ENCODE data around the gene PCDHGA1. TPM values are rescaled to one million over a fixed set of nuclear protein-coding genes. Genes with fewer than 3 reads are reported as not detected.

Gene PCDHGA1
- total RNA-seq, 1 donor from 2014 or later: 0.51 TPM

GRCh38 chr5:141397756-141398551 is 67.6 kb downstream of the PCDHGA1 start, which contains the start of gene PCDHGB5:
Gene PCDHGB5, plus strand, starts transcription at chr5:141397947. Its CDS starts 181 bp downstream, at chr5:141398128.

GRCh38 chr5:141402553-141403243 is 72.4 kb downstream of the PCDHGA1 start, which contains the start of gene PCDHGA9:
Gene PCDHGA9, plus strand, starts transcription at chr5:141402778. Its CDS starts 175 bp downstream, at chr5:141402953.

GRCh38 chr5:141407790-141408505 is 77.6 kb downstream of the PCDHGA1 start, which contains the start of gene PCDHGB6:
Gene PCDHGB6, plus strand, starts transcription at chr5:141408021. Its CDS starts 182 bp downstream, at chr5:141408203.

GRCh38 chr5:141412854-141413539 is 82.7 kb downstream of the PCDHGA1 start, which contains the start of gene PCDHGA10:
Gene PCDHGA10, plus strand, starts transcription at chr5:141412987. Its CDS starts 189 bp downstream, at chr5:141413176.

GRCh38 chr5:141417494-141418172 is 87.3 kb downstream of the PCDHGA1 start, which contains the start of gene PCDHGB7:
Gene PCDHGB7, plus strand, starts transcription at chr5:141417677. Its CDS starts 183 bp downstream, at chr5:141417860.

GRCh38 chr5:141420855-141421488 is 90.7 kb downstream of the PCDHGA1 start, which contains the start of gene PCDHGA11:
Gene PCDHGA11, plus strand, starts transcription at chr5:141421051. Its CDS starts 177 bp downstream, at chr5:141421228.

GRCh38 chr5:141430332-141431113 is 100.2 kb downstream of the PCDHGA1 start, which contains the start of gene PCDHGA12:
Gene PCDHGA12, plus strand, starts transcription at chr5:141430507. Its CDS starts 253 bp downstream, at chr5:141430760.

GRCh38 chr5:141475625-141476131 is 145.4 kb downstream of the PCDHGA1 start, which contains the start of gene PCDHGC3:
Gene PCDHGC3, plus strand, starts transcription at chr5:141475966. Its CDS starts 151 bp downstream, at chr5:141476117.

GRCh38 chr5:141484641-141485311 is 154.5 kb downstream of the PCDHGA1 start, which contains the start of gene PCDHGC4:
Gene PCDHGC4, plus strand, starts transcription at chr5:141485030. Its CDS starts 144 bp downstream, at chr5:141485174.

GRCh38 chr5:141488591-141489561 is 158.6 kb downstream of the PCDHGA1 start, which contains the start of gene PCDHGC5:
Gene PCDHGC5, plus strand, starts transcription at chr5:141489081. Its CDS starts 160 bp downstream, at chr5:141489241.

Other genes starting within 250 kb of the PCDHGA1 start
- gene PCDHB2, start 235.9 kb upstream of the PCDHGA1 start, total RNA-seq: 0.49 and 0.76 TPM in 2 replicates
- gene PCDHB3, start 230.0 kb upstream of the PCDHGA1 start, total RNA-seq: 0.16 and 0.38 TPM in 2 replicates
- gene PCDHB4, start 208.7 kb upstream of the PCDHGA1 start, total RNA-seq: 0.13 and 0.49 TPM in 2 replicates
- 0.33 and 1.5 TPM in 2 replicates for gene PCDHB5, start 195.3 kb upstream of the PCDHGA1 start, total RNA-seq
- under 0.01 TPM in 1 of 2 replicates, not detected in the other for gene PCDHB6, start 180.5 kb upstream of the PCDHGA1 start, total RNA-seq
- gene PCDHB7, start 157.9 kb upstream of the PCDHGA1 start, total RNA-seq: 0.16 and 0.63 TPM in 2 replicates
- gene PCDHB8, start 152.7 kb upstream of the PCDHGA1 start, total RNA-seq: 0.25 TPM in 1 of 2 replicates, not detected in the other
- gene PCDHB16, start 148.1 kb upstream of the PCDHGA1 start, total RNA-seq: 0.16 and 0.63 TPM in 2 replicates
- 0.25 TPM in 1 of 2 replicates, not detected in the other for gene PCDHB9, start 143.4 kb upstream of the PCDHGA1 start, total RNA-seq
- gene PCDHB10, start 138.2 kb upstream of the PCDHGA1 start, total RNA-seq: 0.16 and 0.89 TPM in 2 replicates
- 0.16 and 0.63 TPM in 2 replicates for gene PCDHB11, start 130.9 kb upstream of the PCDHGA1 start, total RNA-seq
- gene PCDHB12, start 121.8 kb upstream of the PCDHGA1 start, total RNA-seq: under 0.01 and 0.25 TPM in 2 replicates
- gene PCDHB13, start 116.6 kb upstream of the PCDHGA1 start, total RNA-seq: 0.16 and 1.1 TPM in 2 replicates
- gene PCDHB14, start 107.2 kb upstream of the PCDHGA1 start, total RNA-seq: 0.16 and 0.63 TPM in 2 replicates
- gene PCDHB15, start 85.1 kb upstream of the PCDHGA1 start, total RNA-seq: 0.16 and 1.0 TPM in 2 replicates
- gene SLC25A2, start 26.5 kb upstream of the PCDHGA1 start, total RNA-seq: 0.63 TPM in 1 of 2 replicates, not detected in the other
- gene TAF7, start 9.7 kb upstream of the PCDHGA1 start, total RNA-seq: 24.3 and 29.2 TPM in 2 replicates
- gene PCDHGA2, start 8.2 kb downstream of the PCDHGA1 start, total RNA-seq: 1.1 and 4.1 TPM in 2 replicates
- 0.65 and 2.5 TPM in 2 replicates for gene PCDHGA3, start 13.3 kb downstream of the PCDHGA1 start, total RNA-seq
- gene PCDHGB1, start 19.6 kb downstream of the PCDHGA1 start, total RNA-seq: 0.49 and 2.9 TPM in 2 replicates
- gene PCDHGA4, start 24.5 kb downstream of the PCDHGA1 start, total RNA-seq: 0.33 and 2.2 TPM in 2 replicates
- 0.65 and 2.5 TPM in 2 replicates for gene PCDHGB2, start 29.5 kb downstream of the PCDHGA1 start, total RNA-seq
- 0.33 and 1.5 TPM in 2 replicates for gene PCDHGA5, start 33.6 kb downstream of the PCDHGA1 start, total RNA-seq
- 0.98 and 3.8 TPM in 2 replicates for gene PCDHGB3, start 39.7 kb downstream of the PCDHGA1 start, total RNA-seq
- 1.6 and 5.6 TPM in 2 replicates for gene PCDHGA6, start 43.4 kb downstream of the PCDHGA1 start, total RNA-seq
- 0.49 and 4.1 TPM in 2 replicates for gene PCDHGA7, start 52.2 kb downstream of the PCDHGA1 start, total RNA-seq
- gene PCDHGB4, start 57.2 kb downstream of the PCDHGA1 start, total RNA-seq: 4.2 and 7.1 TPM in 2 replicates
- gene PCDHGA8, start 62.1 kb downstream of the PCDHGA1 start, total RNA-seq: under 0.01 and 0.89 TPM in 2 replicates
- gene PCDHGB5, start 67.4 kb downstream of the PCDHGA1 start, total RNA-seq: 10.6 and 15.8 TPM in 2 replicates
- 0.98 and 6.1 TPM in 2 replicates for gene PCDHGA9, start 72.3 kb downstream of the PCDHGA1 start, total RNA-seq
- gene PCDHGB6, start 77.5 kb downstream of the PCDHGA1 start, total RNA-seq: 2.0 and 6.3 TPM in 2 replicates
- 2.8 and 10.5 TPM in 2 replicates for gene PCDHGA10, start 82.5 kb downstream of the PCDHGA1 start, total RNA-seq
- gene PCDHGB7, start 87.2 kb downstream of the PCDHGA1 start, total RNA-seq: 5.1 and 18.1 TPM in 2 replicates
- gene PCDHGA11, start 90.5 kb downstream of the PCDHGA1 start, total RNA-seq: 5.4 and 10.4 TPM in 2 replicates
- 3.4 and 13.8 TPM in 2 replicates for gene PCDHGA12, start 100.0 kb downstream of the PCDHGA1 start, total RNA-seq
- gene PCDHGC3, start 145.5 kb downstream of the PCDHGA1 start, total RNA-seq: 36.5 and 60.1 TPM in 2 replicates
- gene PCDHGC4, start 154.5 kb downstream of the PCDHGA1 start, total RNA-seq: 0.38 and 0.81 TPM in 2 replicates
- 0.33 and 1.4 TPM in 2 replicates for gene PCDHGC5, start 158.6 kb downstream of the PCDHGA1 start, total RNA-seq

Measured in mesangial cell (primary cell).